OCI-LY1 (cell line): Measurements from ENCODE around the gene USP14.

Experiments used
- EZH2 ChIP-seq: fragments of 200-600 bp; sonication (generic), shearing (Covaris generic); IDR thresholded peaks from 2 replicates; pipeline ENCODE4 v1.8.0; 2017; ENCODE audit warnings: borderline replicate concordance, mixed run types, mild to moderate bottlenecking, antibody characterized with exemption, low read length, moderate library complexity, mixed read lengths
- TF ChIP-seq, protein P1 (sequence below): fragments of 200-600 bp; sonication (generic), shearing (Covaris generic); IDR thresholded peaks from 2 replicates; pipeline ENCODE4 v1.5.1; 2017; ENCODE audit warnings: mild to moderate bottlenecking, antibody characterized with exemption, low read length, moderate library complexity, mixed read lengths

DNA sequence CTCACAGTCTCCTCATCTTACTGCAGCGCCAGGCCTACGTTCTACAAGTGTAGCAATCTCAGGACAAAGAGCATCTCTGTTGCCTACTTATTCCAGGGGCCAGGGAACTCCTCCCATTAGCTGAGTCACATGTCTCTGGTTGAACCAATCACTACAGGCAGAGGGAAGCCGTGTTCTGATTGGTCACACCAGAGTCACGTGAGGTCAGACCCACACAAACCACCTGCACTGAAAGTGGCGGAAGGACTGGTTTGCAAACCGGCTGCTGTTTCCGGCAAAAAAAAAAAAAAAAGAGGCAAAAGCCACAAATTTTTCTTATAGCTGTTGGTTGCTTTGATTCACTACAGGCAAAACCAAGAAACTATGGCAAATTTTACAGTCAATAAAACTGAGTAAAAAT lies 21.9 kb upstream of the USP14 start:
- TF ChIP-seq, protein P1, sequence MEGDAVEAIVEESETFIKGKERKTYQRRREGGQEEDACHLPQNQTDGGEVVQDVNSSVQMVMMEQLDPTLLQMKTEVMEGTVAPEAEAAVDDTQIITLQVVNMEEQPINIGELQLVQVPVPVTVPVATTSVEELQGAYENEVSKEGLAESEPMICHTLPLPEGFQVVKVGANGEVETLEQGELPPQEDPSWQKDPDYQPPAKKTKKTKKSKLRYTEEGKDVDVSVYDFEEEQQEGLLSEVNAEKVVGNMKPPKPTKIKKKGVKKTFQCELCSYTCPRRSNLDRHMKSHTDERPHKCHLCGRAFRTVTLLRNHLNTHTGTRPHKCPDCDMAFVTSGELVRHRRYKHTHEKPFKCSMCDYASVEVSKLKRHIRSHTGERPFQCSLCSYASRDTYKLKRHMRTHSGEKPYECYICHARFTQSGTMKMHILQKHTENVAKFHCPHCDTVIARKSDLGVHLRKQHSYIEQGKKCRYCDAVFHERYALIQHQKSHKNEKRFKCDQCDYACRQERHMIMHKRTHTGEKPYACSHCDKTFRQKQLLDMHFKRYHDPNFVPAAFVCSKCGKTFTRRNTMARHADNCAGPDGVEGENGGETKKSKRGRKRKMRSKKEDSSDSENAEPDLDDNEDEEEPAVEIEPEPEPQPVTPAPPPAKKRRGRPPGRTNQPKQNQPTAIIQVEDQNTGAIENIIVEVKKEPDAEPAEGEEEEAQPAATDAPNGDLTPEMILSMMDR = no peak
- no peak for TF ChIP-seq EZH2
